Measurements from ENCODE around the gene OR10K2. TPM values are rescaled to one million over a fixed set of nuclear protein-coding genes. Genes with fewer than 3 reads are reported as not detected.

OR10K2 gene
- total RNA-seq, 1 experiment from 2014 or later: not detected

DNA sequence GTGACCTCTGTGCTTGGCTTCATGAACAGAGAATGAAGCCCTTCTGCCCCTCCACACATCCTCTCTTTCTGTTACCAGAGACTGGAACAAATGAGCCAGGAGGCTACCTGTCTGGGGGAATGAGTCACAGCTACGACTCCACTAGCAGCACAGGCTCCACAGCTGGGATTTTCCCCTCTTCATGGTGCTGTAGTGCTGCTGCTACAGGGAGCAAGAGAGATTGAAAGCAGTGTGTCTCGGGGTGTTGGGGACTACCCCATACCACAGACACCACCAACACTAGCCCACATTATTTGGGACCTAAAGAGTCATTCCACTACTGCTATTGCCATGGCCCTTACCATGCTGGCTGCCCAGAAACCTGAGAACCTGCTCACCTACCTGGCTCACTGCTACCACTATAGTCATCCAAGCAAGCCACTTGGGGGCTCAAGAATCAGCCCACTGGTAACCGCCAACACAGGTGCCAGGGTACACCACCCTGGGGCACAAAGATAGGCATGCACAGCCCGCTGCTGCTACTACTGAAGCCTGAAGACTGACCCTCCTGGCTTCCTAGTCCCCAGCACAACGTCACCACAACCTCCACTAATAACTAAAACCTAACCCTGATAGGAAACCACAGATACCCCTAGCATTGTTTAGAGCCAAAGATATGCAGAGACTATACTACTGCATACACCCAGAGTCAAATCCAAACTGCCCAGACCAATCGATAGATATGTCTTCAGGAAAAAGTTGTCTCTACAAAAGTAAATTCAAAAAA, 54.7 kb downstream of the OR10K2 start:
- no peak for DNase-seq (ENCODE audit: low read depth)

Other genes with a start within 250 kb of the OR10K2 start
- 0.69 and 0.73 TPM in 2 replicates for gene CD1D, start 245.3 kb downstream of the OR10K2 start, total RNA-seq (2014; rRNA removed; shearing (Covaris generic))
- gene CD1A, start 171.8 kb downstream of the OR10K2 start, total RNA-seq (2014; rRNA removed; shearing (Covaris generic)): not detected in 2 replicates
- not detected in 2 replicates for gene CD1C, start 136.3 kb downstream of the OR10K2 start, total RNA-seq (2014; rRNA removed; shearing (Covaris generic))
- gene CD1B, start 94.7 kb downstream of the OR10K2 start, total RNA-seq (2014; rRNA removed; shearing (Covaris generic)): not detected in 2 replicates
- gene CD1E, start 72.3 kb downstream of the OR10K2 start, total RNA-seq (2014; rRNA removed; shearing (Covaris generic)): not detected in 2 replicates
- not detected in 2 replicates for gene OR10T2, start 26.8 kb downstream of the OR10K2 start, total RNA-seq (2014; rRNA removed; shearing (Covaris generic))
- gene OR10K1, start 35.6 kb upstream of the OR10K2 start, total RNA-seq (2014; rRNA removed; shearing (Covaris generic)): not detected in 2 replicates
- gene OR10R2, start 46.0 kb upstream of the OR10K2 start, total RNA-seq (2014; rRNA removed; shearing (Covaris generic)): not detected in 2 replicates
- not detected in 2 replicates for gene OR6Y1, start 128.2 kb upstream of the OR10K2 start, total RNA-seq (2014; rRNA removed; shearing (Covaris generic))
- gene OR6P1, start 144.3 kb upstream of the OR10K2 start, total RNA-seq (2014; rRNA removed; shearing (Covaris generic)): not detected in 2 replicates
- not detected in 2 replicates for gene OR10X1, start 153.7 kb upstream of the OR10K2 start, total RNA-seq (2014; rRNA removed; shearing (Covaris generic))
- not detected in 2 replicates for gene OR10Z1, start 179.0 kb upstream of the OR10K2 start, total RNA-seq (2014; rRNA removed; shearing (Covaris generic))